GM18858 (cell line): Measurements from ENCODE around the gene SLX9.
"Not testable (repeated sequence)": the region's sequence is repeated elsewhere in the genome, so short reads cannot be mapped to it uniquely, and the experiment has no call there.

Source experiments
- ATAC-seq: cut with Tn5 transposase; IDR thresholded peaks from one replicate; pipeline ENCODE4 v1.9.1; 2021; ENCODE audit not compliant: unreplicated experiment

Gene SLX9

DNA sequence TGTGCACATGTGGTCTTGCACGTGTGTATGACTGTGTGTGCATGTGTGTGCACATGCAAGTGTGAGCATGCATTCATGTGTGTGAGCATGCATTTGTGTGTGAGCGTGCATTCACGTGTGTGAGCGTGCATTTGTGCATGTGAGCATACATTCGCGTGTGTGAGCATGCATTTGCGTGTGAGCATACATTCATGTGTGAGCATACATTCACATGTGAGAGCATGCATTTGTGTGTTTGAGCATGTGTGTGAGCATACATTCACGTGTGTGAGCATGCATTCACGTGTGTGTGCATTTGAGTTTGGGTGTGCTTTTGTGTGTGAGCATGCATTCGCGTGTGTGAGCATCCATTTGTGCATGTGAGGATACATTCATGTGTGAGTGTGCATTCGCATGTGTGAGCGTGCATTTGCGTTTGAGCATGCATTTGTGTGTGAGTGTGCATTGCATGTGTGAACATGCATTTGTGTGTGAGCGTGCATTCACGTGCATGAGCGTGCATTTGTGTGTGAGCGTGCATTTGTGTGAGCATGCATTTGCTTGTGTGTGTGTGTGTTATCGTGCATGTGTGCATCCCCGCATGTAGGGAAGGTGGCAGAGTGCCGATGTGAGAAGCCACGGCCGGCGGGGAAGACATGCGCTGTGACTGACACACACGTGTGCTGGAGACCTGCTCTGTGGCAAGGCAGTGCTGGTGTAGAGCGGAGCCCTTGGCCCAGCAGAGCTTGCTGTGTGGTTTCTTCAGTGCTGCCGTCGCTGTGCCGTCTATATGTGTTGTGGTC, 37.4 kb upstream of the SLX9 start:
- ATAC-seq: no peak

DNA sequence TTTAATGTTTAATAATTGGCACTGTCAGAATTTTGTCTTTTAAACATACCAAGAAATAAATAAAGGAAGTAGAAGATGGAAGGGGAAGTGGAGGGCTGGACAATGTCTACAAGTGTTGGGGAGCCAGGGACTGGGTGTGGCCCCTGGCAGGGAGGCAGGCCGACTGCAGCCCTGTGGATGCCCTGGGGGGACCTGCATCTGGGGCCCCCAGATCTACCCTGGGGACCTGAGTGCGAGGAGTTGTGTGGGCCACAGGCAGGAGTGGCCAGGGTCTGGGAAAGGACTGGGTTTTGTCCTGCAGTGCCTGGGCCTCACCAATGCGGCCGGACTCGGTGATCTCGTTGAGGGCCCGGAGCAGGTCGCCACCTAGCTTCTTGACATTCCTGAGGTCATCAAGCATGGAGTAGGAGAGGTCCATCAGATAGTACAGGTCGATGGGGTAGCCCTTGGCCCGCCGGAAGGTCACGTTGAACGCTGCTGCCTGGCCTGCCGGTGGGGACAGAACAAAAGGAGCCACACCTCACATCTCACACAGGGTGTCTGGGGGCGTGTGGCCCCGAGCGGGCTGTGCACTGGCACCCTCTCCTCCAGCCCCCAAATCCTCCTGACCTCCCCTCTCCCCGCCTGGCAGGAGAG, 36.7 kb upstream of the SLX9 start:
- no peak for ATAC-seq

DNA sequence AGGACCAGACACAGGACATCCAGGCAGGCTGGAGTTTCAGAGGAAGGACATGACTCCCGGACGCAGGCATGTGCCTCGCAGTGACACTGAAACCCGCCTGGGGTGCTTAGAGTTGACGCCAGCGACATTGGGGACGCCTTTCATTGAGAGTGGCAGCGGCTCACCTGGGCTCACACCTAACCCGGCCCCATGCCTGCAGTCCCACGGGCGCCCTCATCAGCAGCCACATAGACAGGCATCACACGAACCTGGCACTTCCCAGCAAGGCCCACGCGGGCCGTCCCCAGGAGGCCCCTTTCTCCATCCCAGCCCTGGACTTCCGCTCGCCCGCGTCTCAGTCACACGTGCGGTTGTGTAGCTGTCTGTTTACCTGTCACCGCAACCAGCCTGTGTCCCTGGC, 36.1 kb upstream of the SLX9 start:
- no peak for ATAC-seq

DNA sequence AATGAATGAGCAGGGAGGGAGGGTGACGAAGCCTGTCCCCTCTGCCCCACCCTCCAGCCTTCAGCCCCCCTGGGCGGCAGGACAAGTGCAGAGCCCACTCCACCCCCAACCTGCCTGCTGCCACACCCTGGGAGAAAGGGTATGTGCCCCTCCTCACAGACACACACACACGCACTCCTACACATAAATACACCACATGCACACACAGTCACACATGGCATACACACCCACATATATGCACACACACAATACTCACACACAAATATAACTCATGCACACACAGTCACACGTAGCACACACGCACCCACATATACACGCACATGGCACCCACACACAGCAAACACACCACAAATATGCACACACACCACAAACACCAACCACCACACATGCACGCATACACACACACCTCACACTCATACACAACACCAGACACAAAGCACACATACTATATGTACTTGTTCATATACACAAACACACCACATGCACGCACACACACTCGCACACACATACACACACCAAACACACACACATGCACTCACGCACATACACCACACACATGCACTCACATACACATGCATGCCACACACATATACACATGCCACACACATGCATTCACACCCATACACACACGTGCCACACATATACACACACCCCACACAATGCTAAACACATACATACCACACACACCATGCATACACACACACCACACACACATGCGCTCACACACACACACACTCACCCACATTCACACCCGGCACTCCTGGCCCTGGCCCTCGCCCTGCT, 35.5 kb upstream of the SLX9 start:
- no peak for ATAC-seq

DNA sequence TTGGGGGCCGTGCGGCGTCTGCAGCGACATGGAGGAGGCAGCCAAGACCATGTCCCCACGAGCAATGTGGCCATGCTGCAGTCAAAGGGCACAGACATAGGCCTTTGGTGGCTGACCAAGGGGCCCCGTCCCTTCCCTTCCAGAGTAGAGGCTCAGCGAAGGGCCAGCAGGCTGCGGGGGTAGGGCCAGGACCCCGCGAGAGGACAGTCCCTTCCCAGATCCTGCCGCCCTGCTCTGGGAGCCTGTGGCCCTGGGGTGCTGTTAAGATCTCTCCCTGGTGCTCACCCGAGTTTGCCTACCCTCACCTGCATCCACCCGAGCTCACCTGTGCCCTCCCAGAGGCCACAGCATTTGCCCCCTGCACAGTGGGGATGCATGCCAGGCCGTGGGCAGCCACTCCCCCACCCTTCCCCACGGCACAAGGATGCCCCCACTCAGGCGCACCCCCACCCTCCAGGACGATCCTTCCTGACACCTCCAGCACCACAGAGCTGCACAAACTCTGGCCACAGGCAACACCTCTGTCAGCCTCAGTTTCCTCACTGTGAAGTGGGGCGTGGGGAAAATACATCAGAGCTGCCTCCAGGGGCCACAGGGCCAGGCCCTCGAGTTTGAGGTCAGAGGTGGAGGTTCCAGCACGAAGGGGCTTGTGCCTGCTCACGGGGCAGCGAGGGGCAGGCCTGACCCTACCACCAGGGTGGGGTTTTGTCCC, 34.7 kb upstream of the SLX9 start:
- ATAC-seq: no peak

DNA sequence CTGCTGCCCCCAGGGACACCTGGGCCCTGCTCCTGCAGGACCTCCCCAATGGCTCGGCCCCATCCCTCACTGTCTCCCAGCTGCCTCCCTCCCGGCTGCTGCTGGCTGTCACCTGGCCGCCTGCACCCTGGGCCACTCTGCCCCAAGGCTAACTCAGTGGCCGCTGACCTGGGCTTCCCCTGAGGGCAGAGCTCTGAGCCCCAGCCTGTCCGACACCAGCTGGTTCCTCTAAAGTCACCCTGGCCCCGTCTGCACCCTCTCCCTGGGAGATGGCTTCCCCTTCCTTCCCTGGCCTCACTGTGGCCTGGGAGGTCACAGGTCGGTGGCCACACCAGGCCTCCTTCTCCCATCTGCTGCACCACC, 34.1 kb upstream of the SLX9 start:
- ATAC-seq: no peak

DNA sequence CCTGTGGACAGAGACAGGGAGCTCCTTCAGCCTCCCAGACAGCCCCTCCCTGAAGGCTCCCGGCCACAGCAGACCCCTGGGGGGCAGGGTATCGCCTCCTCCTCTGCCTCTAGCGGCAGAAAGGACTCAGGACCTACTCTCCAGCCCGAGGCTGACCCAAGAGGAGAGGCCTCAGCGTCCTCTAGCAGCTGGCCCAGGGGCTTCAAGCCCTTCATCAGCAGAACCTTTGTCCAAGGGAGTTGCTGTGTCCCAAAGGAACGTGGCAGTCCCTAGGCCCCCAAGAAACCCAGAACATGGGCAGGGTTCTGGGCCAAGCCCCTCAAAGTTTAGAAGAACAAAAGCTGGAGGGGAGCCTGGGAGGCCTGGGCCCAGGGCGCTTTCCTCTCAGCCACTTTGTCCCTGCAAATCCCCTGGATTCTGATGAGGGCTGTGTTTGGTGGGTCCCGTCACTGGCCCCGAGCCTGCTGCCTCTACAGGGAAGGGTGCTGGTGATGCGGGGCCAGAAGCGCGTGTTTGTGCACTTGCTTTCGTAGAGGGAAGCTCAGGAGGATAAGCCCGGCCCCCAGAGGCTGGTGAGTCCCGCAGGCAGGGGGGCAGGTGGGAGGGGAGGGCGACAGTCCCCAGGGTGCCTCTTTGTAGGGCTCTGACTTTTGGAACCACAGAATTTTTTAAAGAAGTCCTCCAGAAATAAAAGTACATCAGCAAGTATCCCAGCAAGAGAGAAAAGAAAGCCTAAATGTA, 32.4 kb upstream of the SLX9 start:
- ATAC-seq: no peak

DNA sequence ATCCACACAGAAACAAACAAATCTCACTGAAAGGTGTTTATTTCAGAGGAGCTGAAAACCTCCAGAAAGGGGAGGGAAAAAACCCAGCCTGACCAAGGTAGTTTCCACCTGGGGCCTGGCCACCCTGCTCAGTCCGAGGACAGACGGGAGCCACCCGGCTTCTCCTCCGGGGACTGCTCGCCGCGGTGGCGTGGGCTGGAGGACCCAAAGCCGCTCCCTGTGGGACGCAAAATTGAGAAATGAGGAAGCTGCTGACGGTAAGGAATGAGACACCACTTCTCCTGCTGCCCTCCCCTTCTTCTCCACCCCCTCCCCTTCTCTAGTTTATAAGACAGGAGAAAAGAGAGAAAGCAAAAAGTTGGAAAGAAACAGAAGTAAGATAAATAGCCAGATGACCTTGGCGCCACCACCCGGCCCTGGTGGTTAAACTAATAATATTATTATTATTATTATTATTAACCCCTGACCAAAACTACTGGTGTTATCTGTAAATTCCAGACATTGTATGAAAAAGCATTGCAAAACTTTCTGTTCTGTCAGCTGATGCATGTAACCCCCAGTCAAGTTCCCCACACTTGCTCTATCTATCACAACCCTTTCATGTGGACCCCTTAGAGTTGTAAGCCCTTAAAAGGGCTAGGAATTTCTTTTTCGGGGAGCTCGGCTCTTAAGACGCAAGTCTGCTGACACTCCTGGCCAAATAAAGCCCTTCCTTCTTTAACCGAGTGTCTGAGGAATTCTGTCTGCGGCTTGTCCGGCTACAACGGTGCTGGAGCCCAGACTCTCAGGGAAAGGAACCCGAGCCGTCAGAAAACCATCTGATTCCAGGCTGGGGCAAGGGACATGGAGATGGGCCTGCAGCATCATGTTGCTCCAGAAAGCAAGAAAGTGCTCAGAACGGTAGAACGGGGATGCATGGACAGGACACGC, 31.6 kb upstream of the SLX9 start:
- no peak for ATAC-seq

DNA sequence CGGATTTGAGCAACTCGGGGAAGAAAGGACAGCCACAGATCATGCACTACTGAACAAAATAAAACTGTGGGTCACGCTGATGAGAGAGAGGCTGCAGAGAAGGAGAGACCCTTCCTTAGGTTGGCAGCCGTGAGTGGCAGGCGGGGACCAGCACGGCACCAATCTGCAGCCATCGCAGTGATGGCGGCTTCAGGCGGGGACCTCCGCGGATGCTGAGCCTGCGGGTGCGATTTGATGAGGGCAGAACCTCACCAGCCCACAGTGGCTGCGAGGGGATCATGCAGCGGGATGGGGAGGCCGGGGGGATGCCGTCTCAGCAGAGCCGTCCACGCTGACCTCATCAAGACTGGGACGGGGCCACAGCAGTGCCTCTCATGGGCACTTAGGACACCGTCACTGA, 30.9 kb upstream of the SLX9 start:
- no peak for ATAC-seq

DNA sequence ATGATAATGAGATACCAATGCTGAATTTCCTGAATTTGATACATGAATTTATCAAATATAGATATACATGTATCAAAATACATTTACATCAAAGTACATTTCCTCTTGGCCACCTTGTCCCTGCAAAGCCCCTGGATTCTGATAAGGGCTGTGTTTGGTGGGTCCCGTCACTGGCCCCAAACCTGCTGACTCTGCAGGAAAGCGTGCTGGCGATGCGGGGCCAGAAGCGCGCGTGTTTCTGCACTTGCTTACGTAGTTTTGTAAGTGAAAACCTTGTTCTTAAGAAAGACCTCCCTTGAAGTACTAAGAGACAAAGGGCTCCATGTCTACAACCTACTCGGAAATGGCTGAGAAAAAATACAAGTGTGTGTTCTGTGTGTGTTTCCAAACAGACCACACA, 30.1 kb upstream of the SLX9 start:
- ATAC-seq: no peak

DNA sequence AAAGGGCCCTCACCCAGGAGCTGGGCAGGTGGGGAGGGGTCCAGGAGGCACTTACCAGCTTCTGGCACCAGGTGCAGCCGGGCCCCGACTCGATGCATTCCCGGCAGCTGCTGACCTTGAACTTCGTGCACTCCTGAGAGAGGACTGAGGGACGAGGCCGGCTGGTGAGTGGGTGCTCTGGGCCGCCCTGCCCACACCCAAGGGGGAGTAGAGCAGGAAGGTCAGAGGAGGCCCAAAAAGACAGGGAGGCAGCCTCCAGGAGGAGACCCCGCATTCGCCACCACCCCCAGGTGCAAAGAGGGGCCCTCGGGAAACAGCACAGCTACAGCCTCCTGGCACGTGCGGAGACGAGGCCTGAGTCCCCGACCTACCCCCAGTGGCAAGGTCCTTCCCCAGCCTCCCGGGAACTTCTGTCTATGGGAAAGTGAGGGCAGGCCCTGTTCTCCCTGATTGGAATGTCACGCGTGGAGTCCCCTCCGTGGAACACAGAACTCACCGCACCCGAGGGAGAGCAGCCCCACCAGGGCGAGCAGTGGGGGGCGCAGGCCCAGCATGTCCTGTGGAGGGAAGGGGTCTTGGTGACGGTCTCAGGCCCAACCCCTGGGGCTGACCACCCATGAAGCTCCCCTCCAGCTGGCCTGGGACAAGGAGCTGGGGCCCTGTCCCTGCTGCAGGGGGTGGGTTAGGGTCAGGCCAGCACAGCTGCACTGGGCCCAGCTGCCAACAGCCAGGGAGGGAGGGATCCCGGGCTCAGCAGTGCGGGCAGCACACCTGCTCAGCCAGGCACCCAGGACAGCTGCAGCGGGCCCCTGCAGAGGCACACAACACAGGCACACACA, 29.4 kb upstream of the SLX9 start:
- ATAC-seq: no peak

DNA sequence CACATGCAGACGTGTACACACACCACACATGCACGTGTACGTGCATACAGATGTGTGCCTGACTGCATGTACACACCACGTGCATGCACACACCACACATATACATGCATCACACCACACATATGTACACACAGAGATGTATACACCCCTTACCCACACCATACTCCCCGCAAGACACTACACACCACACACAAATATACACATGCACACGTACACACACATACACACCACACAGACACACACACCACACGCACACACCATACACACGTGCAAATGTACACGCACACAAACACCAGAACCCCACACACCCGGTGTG, 28.8 kb upstream of the SLX9 start:
- ATAC-seq: no peak

DNA sequence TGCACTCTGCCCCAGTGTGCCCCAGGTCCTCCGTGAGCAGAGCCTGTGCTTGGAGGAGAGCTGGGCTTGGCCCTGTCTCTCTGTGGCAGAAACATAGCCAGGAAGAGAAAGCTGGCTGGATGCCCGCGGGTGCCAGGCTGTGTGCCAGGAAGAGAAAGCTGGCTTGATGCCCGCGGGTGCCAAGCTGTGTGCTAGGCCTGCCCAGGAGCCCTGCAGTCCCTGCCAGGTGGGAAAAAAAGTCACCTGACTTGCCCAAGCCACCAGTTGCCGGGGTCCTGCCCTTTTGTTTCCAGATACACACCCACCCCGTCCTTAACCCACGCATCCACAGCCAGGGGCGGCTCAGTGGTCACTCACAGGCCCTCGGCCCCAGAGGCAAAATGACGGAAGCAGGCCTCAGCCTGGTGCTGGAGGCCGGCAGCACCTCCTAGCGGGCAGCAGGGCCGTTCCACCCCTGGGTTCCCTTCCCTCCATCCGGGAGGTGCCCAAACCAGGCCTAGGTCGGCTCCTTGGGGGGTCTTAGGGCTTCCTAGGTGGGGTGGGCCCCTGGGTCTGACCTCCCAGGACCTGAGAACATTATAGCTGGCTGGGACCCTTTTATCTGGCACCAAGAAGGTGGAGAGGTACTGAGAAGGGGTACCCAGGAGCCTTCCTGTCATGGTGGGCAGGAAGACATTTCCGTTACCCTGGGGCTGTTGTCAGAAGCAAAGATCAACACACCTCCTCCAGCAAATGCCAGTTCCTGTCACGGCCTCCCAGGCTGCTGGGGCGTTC, 28.3 kb upstream of the SLX9 start:
- no peak for ATAC-seq

DNA sequence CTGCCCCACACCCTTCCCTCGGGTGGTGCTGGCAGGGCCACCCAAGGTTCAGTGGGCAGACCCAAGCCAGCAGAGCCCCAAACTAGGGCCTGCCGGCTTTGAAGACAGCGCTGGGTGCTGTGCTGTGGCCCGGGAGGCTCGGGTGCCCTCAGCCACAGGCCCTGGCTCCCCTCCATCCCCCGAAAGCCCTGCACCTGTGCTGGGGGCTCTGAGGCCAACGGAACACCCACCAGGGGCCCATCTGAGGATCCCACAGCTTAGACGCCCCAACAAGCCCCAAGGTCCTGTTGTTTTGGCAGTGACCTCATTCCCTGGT, 27.7 kb upstream of the SLX9 start:
- no peak for ATAC-seq

DNA sequence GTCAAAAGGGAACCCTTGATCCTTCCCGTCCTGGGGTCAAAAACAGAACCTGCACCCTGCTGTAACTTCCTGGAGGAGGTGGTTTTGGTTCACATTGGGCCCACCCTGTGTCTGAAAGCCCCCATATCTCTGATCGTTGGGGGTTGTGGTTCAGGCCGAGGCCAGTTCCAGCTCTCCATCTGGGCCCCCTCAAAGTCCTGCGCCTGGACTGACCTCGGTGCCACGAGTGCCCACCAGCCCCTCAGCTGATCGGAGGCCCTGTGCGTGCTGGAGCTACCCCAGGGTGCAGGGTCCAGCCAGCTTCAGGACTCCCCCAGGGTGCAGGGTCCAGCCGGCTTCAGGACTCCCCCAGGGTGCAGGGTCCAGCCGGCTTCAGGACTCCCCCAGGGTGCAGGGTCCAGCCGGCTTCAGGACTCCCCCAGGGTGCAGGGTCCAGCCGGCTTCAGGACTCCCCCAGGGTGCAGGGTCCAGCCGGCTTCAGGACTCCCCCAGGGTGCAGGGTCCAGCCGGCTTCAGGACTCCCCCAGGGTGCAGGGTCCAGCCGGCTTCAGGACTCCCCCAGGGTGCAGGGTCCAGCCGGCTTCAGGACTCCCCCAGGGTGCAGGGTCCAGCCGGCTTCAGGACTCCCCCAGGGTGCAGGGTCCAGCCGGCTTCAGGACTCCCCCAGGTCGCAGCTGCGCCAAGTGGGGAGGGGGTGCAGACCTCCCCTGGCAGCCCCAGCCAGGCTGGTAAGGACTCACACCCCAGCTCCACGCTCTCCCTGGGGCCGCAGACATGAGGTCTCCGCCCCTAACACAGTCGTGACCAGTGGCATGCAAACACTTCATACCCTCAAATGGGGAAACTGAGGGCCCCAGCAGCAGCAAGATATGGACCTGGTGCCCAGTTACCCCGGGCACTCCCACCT, 27.1 kb upstream of the SLX9 start:
- ATAC-seq: not testable (repeated sequence)

DNA sequence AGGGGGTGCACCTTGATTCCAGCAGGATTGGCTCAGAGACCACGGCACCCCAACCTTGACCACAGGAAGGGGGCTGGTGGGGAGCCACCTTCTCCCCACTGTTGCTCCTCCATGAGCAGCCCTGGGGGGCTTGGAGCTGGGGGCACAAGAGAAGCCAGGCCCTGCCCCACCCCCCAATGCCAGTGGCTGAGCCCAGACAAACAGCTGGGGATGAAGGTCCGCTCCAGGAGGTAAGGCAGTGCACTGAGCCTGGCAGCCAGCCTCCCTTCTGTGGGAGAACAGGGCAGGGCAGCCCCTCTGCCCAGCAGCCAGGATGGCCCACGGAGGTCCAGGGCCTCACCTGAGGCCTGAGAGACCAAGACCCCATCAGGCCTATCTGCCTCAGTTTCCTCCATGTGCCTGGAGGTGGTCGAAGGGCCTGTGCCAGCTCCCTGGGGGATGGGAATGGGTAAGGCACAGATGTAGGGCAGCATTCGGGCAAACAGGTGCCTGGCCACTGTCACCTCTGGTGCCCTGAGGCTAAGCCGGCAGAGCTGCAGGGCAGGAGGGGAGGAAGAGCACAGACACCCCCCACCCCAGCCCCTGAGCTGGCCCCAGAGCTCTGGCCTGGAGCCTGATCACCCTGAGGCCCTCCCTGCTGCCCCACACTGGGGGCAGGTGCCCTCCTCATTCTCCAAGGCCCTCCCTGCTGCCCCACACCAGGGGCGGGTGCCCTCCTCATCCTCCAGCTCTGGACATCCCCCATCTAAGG, 26.2 kb upstream of the SLX9 start:
- ATAC-seq: no peak
